K562 (cell line): ENCODE results near the gene CCR9. TPM values are rescaled to one million over a fixed set of nuclear protein-coding genes. Genes with fewer than 3 reads are reported as not detected.

Source experiments
- ATAC-seq: fragments of 200-7000 bp; cut with Tn5 transposase; 3 replicates; pipeline ENCODE4 v1.9.1; 2020; ENCODE audit warnings: moderate library complexity
- BruUV-seq: library from RNA; stranded (reverse); fragments of 400-500 nt; replicated peaks from 2 replicates; lab custom pipeline; 2021; lab: Mats Ljungman, UMichigan
- CTCF ChIA-PET: fragments of 300-600 bp; formaldehyde crosslinking; extraction: SDS; loops from one replicate; lab custom pipeline; 2021; ENCODE audit warnings: low intra/inter-chr PET ratio; lab: Yijun Ruan, JAX
- POLR2A ChIA-PET: fragments of 300-600, 350-650 bp; sonication (Branson Sonifier 250); formaldehyde crosslinking; extraction: SDS; loops from one replicate; lab custom pipeline; 2021; ENCODE audit warnings: antibody characterized with exemption, inconsistent platforms; lab: Yijun Ruan, JAX
- DNase-seq, 4 experiments: peaks; one replicate each; pipeline versions ENCODE4 v3.0.0 to v3.0.0-alpha.2; 2011 to 2018; ENCODE audit warnings: low spot score in 3 of 4, mixed read lengths in 3 of 4; ENCODE audit errors: extremely low read depth in 1 of 4
- FAIRE-seq: peaks from 2 replicates; lab custom pipeline; 2011; peaks lifted over from hg19 to GRCh38; lab: Jason Lieb, UNC
- H2AFZ ChIP-seq: 2 replicates; pipeline ENCODE4 v1.6.0; 2011; ENCODE audit warnings: low read depth, low read length, control low read depth, inconsistent platforms
- H3K27ac ChIP-seq: fragments of 200-600 bp; 3 replicates; pipeline ENCODE4 v1.8.0; 2011; ENCODE audit warnings: low read depth, mild to moderate bottlenecking, control low read depth, inconsistent platforms, low read length, moderate library complexity, mixed read lengths; ENCODE audit errors: extremely low read depth
- H3K27me3 ChIP-seq, 2 experiments: fragments of 300-600 bp in 1 of 2; 2 replicates in 1 of 2; 3 replicates in 1 of 2; pipeline versions ENCODE4 v1.6.0 to v1.8.0; 2011; ENCODE audit warnings: inconsistent platforms in 2 of 2, low read length in 2 of 2, mild to moderate bottlenecking in 1 of 2, mixed read lengths in 1 of 2, moderate library complexity in 1 of 2; ENCODE audit not compliant: control insufficient read depth in 2 of 2, insufficient read depth in 2 of 2
- H3K36me3 ChIP-seq: fragments of 300-600 bp; 3 replicates; pipeline ENCODE4 v1.8.0; 2011; ENCODE audit warnings: mild to moderate bottlenecking, low read length, inconsistent platforms; ENCODE audit not compliant: control insufficient read depth, insufficient read depth
- H3K4me1 ChIP-seq, 2 experiments: fragments of 200-600 bp in 1 of 2; replicated peaks in 1 of 2; 2 replicates in 1 of 2; 3 replicates in 1 of 2; pipeline versions ENCODE4 v1.5.1 to v1.8.0; 2011; ENCODE audit warnings: inconsistent platforms in 2 of 2, low read length in 2 of 2, mild to moderate bottlenecking in 1 of 2, mixed read lengths in 1 of 2, moderate library complexity in 1 of 2; ENCODE audit not compliant: control insufficient read depth in 2 of 2, insufficient read depth in 2 of 2
- H3K4me2 ChIP-seq: 2 replicates; pipeline ENCODE4 v1.6.1; 2011; ENCODE audit warnings: low read length, control low read depth, inconsistent platforms, mixed read lengths; ENCODE audit not compliant: insufficient read depth
- H3K4me3 ChIP-seq: fragments of 200-600 bp; sonication (generic), shearing (Covaris generic); 2 replicates; pipeline ENCODE4 v1.5.1; 2016; ENCODE audit warnings: control low read depth, inconsistent platforms
- H3K79me2 ChIP-seq: fragments of 200-600 bp; 3 replicates; pipeline ENCODE4 v1.8.0; 2011; ENCODE audit warnings: low read length, inconsistent platforms; ENCODE audit not compliant: control insufficient read depth, insufficient read depth
- H3K9ac ChIP-seq, 2 experiments: 2 replicates each; pipeline versions ENCODE4 v1.6.0 to v1.6.1; 2011; ENCODE audit warnings: low read depth in 2 of 2, low read length in 2 of 2, control low read depth in 1 of 2, inconsistent platforms in 1 of 2, mild to moderate bottlenecking in 1 of 2, mixed read lengths in 1 of 2; ENCODE audit not compliant: insufficient read depth in 1 of 2
- H3K9me1 ChIP-seq: one replicate; pipeline ENCODE4 v1.6.0; 2011; ENCODE audit warnings: inconsistent platforms, mild to moderate bottlenecking, low read length, moderate library complexity; ENCODE audit not compliant: control insufficient read depth, insufficient read depth
- H3K9me3 ChIP-seq: replicated peaks from 2 replicates; pipeline ENCODE4 v1.5.1; 2011; ENCODE audit warnings: low read depth, low read length, inconsistent platforms; ENCODE audit not compliant: control insufficient read depth, insufficient read depth
- H4K20me1 ChIP-seq: replicated peaks from 2 replicates; pipeline ENCODE4 v1.6.1; 2011; ENCODE audit warnings: low read length, inconsistent platforms, mixed read lengths; ENCODE audit not compliant: control insufficient read depth, insufficient read depth
- BRD9 ChIP-seq: fragments of 450-650 bp; IDR thresholded peaks from 2 replicates; pipeline ENCODE4 v1.6.1; 2018; ENCODE audit warnings: low read depth; ENCODE audit not compliant: partially characterized antibody
- CBFB ChIP-seq: sonication (generic); formaldehyde crosslinking; IDR thresholded peaks from 2 replicates; pipeline ENCODE4 v1.4.0; 2020; ENCODE audit warnings: mild to moderate bottlenecking, missing genetic modification reagents
- GMEB1 ChIP-seq: fragments of 250-450 bp; sonication (Bioruptor Pico); IDR thresholded peaks from 2 replicates; pipeline ENCODE4 v1.4.0; 2020; ENCODE audit warnings: mild to moderate bottlenecking
- HLTF ChIP-seq: fragments of 450-650 bp; IDR thresholded peaks from 2 replicates; pipeline ENCODE4 v1.6.1; 2016
- ILK ChIP-seq: fragments of 450-650 bp; IDR thresholded peaks from 2 replicates; pipeline ENCODE4 v1.6.1; 2016; ENCODE audit warnings: missing genetic modification characterization, low read depth, mild to moderate bottlenecking, missing compliant biosample characterization, moderate library complexity, borderline replicate concordance
- IRF1 ChIP-seq: sonication (generic); formaldehyde crosslinking; IDR thresholded peaks from 2 replicates; pipeline ENCODE4 v1.8.0; 2022; ENCODE audit warnings: missing genetic modification reagents, mild to moderate bottlenecking, borderline replicate concordance
- SAFB ChIP-seq: fragments of 200-400 bp; formaldehyde crosslinking; IDR thresholded peaks from 2 replicates; pipeline ENCODE4 v1.6.1; 2017; ENCODE audit warnings: low read depth, low read length, borderline replicate concordance
- SIN3A ChIP-seq, 2 experiments: fragments of 150-350 bp in 1 of 2; IDR thresholded peaks; 2 replicates each; pipeline ENCODE4 v1.6.1; 2011 to 2016; ENCODE audit warnings: borderline replicate concordance in 2 of 2, low read depth in 2 of 2, low read length in 2 of 2, mild to moderate bottlenecking in 2 of 2, moderate library complexity in 2 of 2; ENCODE audit not compliant: control insufficient read depth in 1 of 2
- SIRT6 ChIP-seq: IDR thresholded peaks from one replicate; pipeline ENCODE4 v1.6.1; 2012; ENCODE audit warnings: low read depth, mild to moderate bottlenecking, control low read depth, inconsistent platforms, low read length, moderate library complexity
- ZFX ChIP-seq: sonication (generic); formaldehyde crosslinking; IDR thresholded peaks from 2 replicates; pipeline ENCODE4 v1.8.0; 2022; ENCODE audit warnings: mild to moderate bottlenecking, missing genetic modification reagents, moderate library complexity
- ZNF668 ChIP-seq: fragments of 250-450 bp; sonication (Bioruptor Pico); IDR thresholded peaks from 2 replicates; pipeline ENCODE4 v1.8.0; 2022; ENCODE audit warnings: mild to moderate bottlenecking, inconsistent platforms
- WGBS: fragments of 100-300 bp; shearing (Covaris generic); methylation state at CpG from one replicate; pipeline ENCODE4 v1.1.6; 2016; ENCODE audit warnings: low coverage, mixed read lengths; ENCODE audit not compliant: insufficient coverage; ENCODE audit errors: missing lambda C conversion rate; 5-methylcytosine and 5-hydroxymethylcytosine counted together
- in situ Hi-C: fragments of 300-500 bp; cut with MboI; formaldehyde crosslinking; loops from 4 replicates; pipeline ENCODE4 v1.15.0; 2018; ENCODE audit warnings: inconsistent platforms, mixed read lengths
- intact Hi-C: fragments of 100-400 bp; cut with micrococcal nuclease; formaldehyde crosslinking; loops from 2 replicates; pipeline ENCODE4 v1.14.2; 2022
- polyA plus RNA-seq, 8 experiments: library from polyadenylated mRNA; depleted of rRNA in 4 of 8; stranded (reverse) in 5 of 8; unstranded in 3 of 8; fragments of >200 nt; fragmentation: Nextera tagmentation in 2 of 8; fragmentation: Illumina TruSeq in 1 of 8; extraction: Ambion mirVana in 2 of 8; extraction: Trizol in 1 of 8; gene quantifications; 2 replicates each; pipeline versions ENCODE4 v1.2.1 to v1.2.3, GENCODE V29; 2011 to 2014; ENCODE audit warnings: inconsistent platforms in 1 of 8, missing spikeins in 1 of 8
- total RNA-seq, 7 experiments: library from RNA; depleted of rRNA in 6 of 7; stranded (reverse); fragments of >200 nt in 6 of 7; fragmentation: Illumina TruSeq in 2 of 7; extraction: Trizol in 2 of 7; gene quantifications; 2 replicates each; pipeline versions ENCODE4 v1.2.1 to v1.2.3, GENCODE V29; 2011 to 2021; ENCODE audit warnings: low replicate concordance in 1 of 7

Gene CCR9
- total and polyA plus RNA-seq, 9 of the 15 experiments (the other 6 are each of a cell fraction or from before 2014, with no cell fraction given): not detected

GRCh38 chr3:45887285-45887684, 942 bp downstream of the CCR9 start:
- Histone ChIP-seq H3K27ac (no peak overlapping the region), H3K79me2 (no peaks in the 10 kb centered on the region), H4K20me1 (no peaks in the 10 kb centered on the region), H3K36me3 (no peaks in the 10 kb centered on the region), H3K9me1 (no peaks in the 10 kb centered on the region), H3K4me2 (no peak overlapping the region), H3K9ac (no peak overlapping the region), H3K9me3 (no peaks in the 10 kb centered on the region), H3K4me1 (peaks cover 0 to under 1% of the 10 kb centered on the region in 2 experiments; a peak in 1 of 5 replicates), H3K27me3 (peaks cover 4 to 23% of the 10 kb centered on the region in 2 experiments; a peak in 3 of 5 replicates), H3K4me3 (no peak overlapping the region), H2AFZ (no peak overlapping the region)
- BruUV-seq: no TSS peak
- intact Hi-C loops (no loop called here), in situ Hi-C loops (no loop called here)
- FAIRE-seq: no peak
- CTCF ChIA-PET: no interaction called here
- 10% methylated on average over 4 of the region's 4 CpGs for WGBS
- ATAC-seq: no peak
- DNase-seq: no peak
- POLR2A ChIA-PET: interaction anchor here (0.7 to 1.4 kb wide), 2 partner anchors 9 to 32 kb away, joined by 3 read pairs; no protein-coding TSS in a partner anchor
- TF ChIP-seq ZFX (CRISPR knock-in tag) (no peak), SIN3A (IDR thresholded peaks at IDR 0.05; ENCODE audit: borderline replicate concordance in 2 of 2, control insufficient read depth in 1 of 2, low read depth in 2 of 2, low read length in 2 of 2) (no peak), IRF1 (CRISPR knock-in tag) (no peak), CBFB (CRISPR knock-in tag) (no peak), HLTF (no peak), GMEB1 (CRISPR knock-in tag) (no peak), SIRT6 (no peak), BRD9 (no peak), ILK (tag) (no peak), SAFB (no peak), ZNF668 (CRISPR knock-in tag) (no peak)
